Activated CD8-positive, alpha-beta T cell treated with anti-CD3 and anti-CD28 coated beads for 36 hours (primary cell): Measurements from ENCODE around the gene SH3GLB2. TPM values are rescaled to one million over a fixed set of nuclear protein-coding genes. Genes with fewer than 3 reads are reported as not detected.

Source experiments
- ATAC-seq: fragments of 200-7000 bp; cut with Tn5 transposase; one replicate; pipeline ENCODE4 v1.10.0; 2021; ENCODE audit warnings: mild to moderate bottlenecking, moderate library complexity
- CTCF ChIA-PET: fragments of 350-600 bp; sonication (Branson Sonifier 250); formaldehyde crosslinking; loops from one replicate; lab custom pipeline; 2021; ENCODE audit warnings: antibody characterized with exemption; lab: Charles Lee
- POLR2A ChIA-PET: fragments of 350-600 bp; sonication (Branson Sonifier 250); formaldehyde crosslinking; loops from one replicate; lab custom pipeline; 2021; ENCODE audit warnings: antibody characterized with exemption; lab: Charles Lee
- DNase-seq: peaks from one replicate; pipeline ENCODE4 v3.0.0-alpha.2; 2020
- H3K27ac Mint-ChIP-seq: one replicate; pipeline ENCODE4 v1.8.0; 2021; ENCODE audit warnings: mild to moderate bottlenecking, mixed read lengths
- H3K27me3 Mint-ChIP-seq: one replicate; pipeline ENCODE4 v1.8.0; 2021; ENCODE audit warnings: mixed read lengths
- H3K36me3 Mint-ChIP-seq: one replicate; pipeline ENCODE4 v1.8.0; 2021; ENCODE audit warnings: low read depth, mixed read lengths
- H3K4me1 Mint-ChIP-seq: one replicate; pipeline ENCODE4 v1.8.0; 2021; ENCODE audit warnings: low read depth, mixed read lengths
- H3K4me3 Mint-ChIP-seq: one replicate; pipeline ENCODE4 v1.8.0; 2021; ENCODE audit warnings: mild to moderate bottlenecking, moderate library complexity, mixed read lengths
- H3K9me3 Mint-ChIP-seq: one replicate; pipeline ENCODE4 v1.8.0; 2021; ENCODE audit warnings: mixed read lengths
- intact Hi-C: fragments of 100-400 bp; cut with micrococcal nuclease; formaldehyde crosslinking; loops from one replicate; pipeline ENCODE4 v1.10.0; 2022
- total RNA-seq, 2 experiments: library from RNA; stranded (reverse); gene quantifications; one replicate each; pipeline ENCODE4 v1.2.3, GENCODE V29; 2021
- TF ChIP-seq, protein P1 (sequence below): fragments of 200-600 bp; IDR thresholded peaks from one replicate; pipeline ENCODE4 v1.8.0; 2022; ENCODE audit warnings: antibody characterized with exemption, mild to moderate bottlenecking

SH3GLB2 gene
- total RNA-seq, 2 experiments from 2014 or later: 49.3 to 50.8 TPM

DNA sequence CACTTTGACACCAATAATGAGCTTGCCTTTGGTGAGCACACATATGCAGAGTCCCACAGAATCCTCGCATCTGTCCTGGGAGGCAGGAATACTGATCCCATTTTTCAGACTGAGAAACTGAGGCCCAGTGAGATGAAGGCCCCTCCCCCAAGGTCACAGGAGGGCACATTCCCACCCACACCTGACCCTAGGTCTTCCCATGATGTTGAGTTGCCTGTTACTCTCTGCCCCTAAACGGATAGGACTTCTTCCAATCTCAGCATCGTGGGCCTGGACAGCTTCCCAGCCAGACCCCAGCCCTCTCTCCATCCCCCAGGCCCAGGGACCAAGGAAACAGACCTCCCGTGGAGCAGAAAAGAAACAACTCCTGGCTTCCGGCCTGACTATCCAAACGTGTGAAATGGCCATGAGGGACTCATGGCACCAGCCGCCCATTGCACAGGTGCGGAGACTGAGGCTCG is 877 bp downstream of the SH3GLB2 start:
- no peak for ATAC-seq
- H3K27me3 Mint-ChIP-seq: no peaks in the 10 kb centered on the region
- peak overlapping the region; percentile 80 for H3K4me3 Mint-ChIP-seq
- intact Hi-C loops: no loop called here
- ChIA-PET CTCF (interaction anchor here (1.0 kb wide), 1 partner anchor 8 kb away, joined by 4 read pairs; no protein-coding TSS in a partner anchor), POLR2A (interaction anchor here (0.6 to 1.4 kb wide), 4 partner anchors 8 to 423 kb away, joined by 3 to 6 read pairs (median 3); no protein-coding TSS in a partner anchor)
- peaks cover 17% of the 10 kb centered on the region for H3K4me1 Mint-ChIP-seq
- DNase-seq: no peak
- H3K27ac Mint-ChIP-seq: peak overlapping the region; percentile 79
- TF ChIP-seq, protein P1, sequence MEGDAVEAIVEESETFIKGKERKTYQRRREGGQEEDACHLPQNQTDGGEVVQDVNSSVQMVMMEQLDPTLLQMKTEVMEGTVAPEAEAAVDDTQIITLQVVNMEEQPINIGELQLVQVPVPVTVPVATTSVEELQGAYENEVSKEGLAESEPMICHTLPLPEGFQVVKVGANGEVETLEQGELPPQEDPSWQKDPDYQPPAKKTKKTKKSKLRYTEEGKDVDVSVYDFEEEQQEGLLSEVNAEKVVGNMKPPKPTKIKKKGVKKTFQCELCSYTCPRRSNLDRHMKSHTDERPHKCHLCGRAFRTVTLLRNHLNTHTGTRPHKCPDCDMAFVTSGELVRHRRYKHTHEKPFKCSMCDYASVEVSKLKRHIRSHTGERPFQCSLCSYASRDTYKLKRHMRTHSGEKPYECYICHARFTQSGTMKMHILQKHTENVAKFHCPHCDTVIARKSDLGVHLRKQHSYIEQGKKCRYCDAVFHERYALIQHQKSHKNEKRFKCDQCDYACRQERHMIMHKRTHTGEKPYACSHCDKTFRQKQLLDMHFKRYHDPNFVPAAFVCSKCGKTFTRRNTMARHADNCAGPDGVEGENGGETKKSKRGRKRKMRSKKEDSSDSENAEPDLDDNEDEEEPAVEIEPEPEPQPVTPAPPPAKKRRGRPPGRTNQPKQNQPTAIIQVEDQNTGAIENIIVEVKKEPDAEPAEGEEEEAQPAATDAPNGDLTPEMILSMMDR: no peak
- no peaks in the 10 kb centered on the region for H3K36me3 Mint-ChIP-seq
- H3K9me3 Mint-ChIP-seq: no peaks in the 10 kb centered on the region

- H3K9me3 Mint-ChIP-seq: no peaks in the 10 kb centered on the region
- TF ChIP-seq, protein P1: no peak
- H3K4me3 Mint-ChIP-seq: peak overlapping the region; percentile 80
- H3K27me3 Mint-ChIP-seq: no peaks in the 10 kb centered on the region
- ChIA-PET CTCF (interaction anchor here (1.0 kb wide), 1 partner anchor 9 kb away, joined by 4 read pairs; no protein-coding TSS in a partner anchor), POLR2A (interaction anchor here (0.6 to 1.0 kb wide), 3 partner anchors 14 to 422 kb away, joined by 3 read pairs; no protein-coding TSS in a partner anchor)
- ATAC-seq (no peak), DNase-seq (no peak)
- no peaks in the 10 kb centered on the region for H3K36me3 Mint-ChIP-seq
- peaks cover 21% of the 10 kb centered on the region for H3K4me1 Mint-ChIP-seq
- intact Hi-C loops: no loop called here
- H3K27ac Mint-ChIP-seq: peak overlapping the region; percentile 79
These were observed 1.5 kb downstream of the SH3GLB2 start for GRCh38 chr9:129026442-129027223.

DNA sequence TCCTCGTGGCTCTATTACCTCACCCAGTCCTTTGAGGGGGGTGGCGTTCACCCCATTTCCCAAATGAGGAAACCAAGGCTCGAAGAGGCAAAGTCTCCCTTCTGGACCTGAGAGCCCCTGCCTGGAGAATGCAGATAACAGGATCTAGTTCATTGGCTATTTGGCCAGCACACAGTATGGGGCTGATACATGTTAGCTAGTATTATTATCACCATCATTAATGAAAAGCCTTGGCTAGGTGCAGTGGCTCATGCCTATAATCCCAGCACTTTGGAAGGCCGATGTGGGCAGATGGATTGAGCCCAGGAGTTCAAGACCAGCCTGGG is 4.3 kb downstream of the SH3GLB2 start:
- Mint-ChIP-seq H3K4me3 (no peak overlapping the region), H3K4me1 (peaks cover 23% of the 10 kb centered on the region), H3K27ac (no peak overlapping the region), H3K9me3 (no peaks in the 10 kb centered on the region), H3K27me3 (no peaks in the 10 kb centered on the region), H3K36me3 (peaks cover 1% of the 10 kb centered on the region)
- TF ChIP-seq, protein P1: no peak
- intact Hi-C loops: no loop called here
- DNase-seq (no peak), ATAC-seq (no peak)
- CTCF ChIA-PET: interaction anchor here (1.4 kb wide), 1 partner anchor 206 kb away, joined by 5 read pairs; the partner anchor contains the start of gene ENDOG
- POLR2A ChIA-PET: interaction anchor here (0.5 to 1.1 kb wide), 2 partner anchors 45 to 118 kb away, joined by 3 read pairs; no protein-coding TSS in a partner anchor

GRCh38 chr9:129023036-129023907 is 4.9 kb downstream of the SH3GLB2 start:
- ChIA-PET POLR2A (interaction anchor here (0.5 to 1.6 kb wide), 5 partner anchors 10 to 117 kb away, joined by 3 to 6 read pairs (median 3); no protein-coding TSS in a partner anchor), CTCF (interaction anchor here (1.4 kb wide), 1 partner anchor 205 kb away, joined by 5 read pairs; the partner anchor contains the start of gene ENDOG)
- TF ChIP-seq, protein P1: no peak
- Mint-ChIP-seq H3K27me3 (no peaks in the 10 kb centered on the region), H3K4me1 (peaks cover 23% of the 10 kb centered on the region), H3K36me3 (peaks cover 2% of the 10 kb centered on the region), H3K27ac (no peak overlapping the region), H3K4me3 (no peak overlapping the region), H3K9me3 (no peaks in the 10 kb centered on the region)
- intact Hi-C loops: no loop called here
- no peak for DNase-seq
- ATAC-seq: no peak
